Left ventricle myocardium inferior (tissue), 1 donor: Measurements from ENCODE around the gene RXFP4. TPM values are rescaled to one million over a fixed set of nuclear protein-coding genes. Genes with fewer than 3 reads are reported as not detected.

Experiments
- DNase-seq: peaks from one replicate; pipeline ENCODE4 v3.0.0-alpha.2; 2020
- H3K27ac ChIP-seq: fragments of 200-600 bp; replicated peaks from 2 replicates; pipeline ENCODE4 v1.8.0; 2021
- H3K27me3 ChIP-seq: fragments of 200-600 bp; 2 replicates; pipeline ENCODE4 v1.8.0; 2021; ENCODE audit warnings: low read depth
- H3K36me3 ChIP-seq: fragments of 200-600 bp; 2 replicates; pipeline ENCODE4 v1.8.0; 2021
- H3K4me1 ChIP-seq: fragments of 200-600 bp; 2 replicates; pipeline ENCODE4 v1.8.0; 2021
- H3K4me3 ChIP-seq: fragments of 200-600 bp; 2 replicates; pipeline ENCODE4 v1.8.0; 2021; ENCODE audit warnings: mild to moderate bottlenecking, moderate library complexity
- H3K9me3 ChIP-seq: fragments of 200-600 bp; replicated peaks from 2 replicates; pipeline ENCODE4 v1.8.0; 2021
- intact Hi-C: fragments of 100-400 bp; cut with micrococcal nuclease; formaldehyde crosslinking; loops from one replicate; pipeline ENCODE4 v1.11.0; 2022
- total RNA-seq: library from RNA; stranded (reverse); fragmentation: NEBNext Ultra II Directional; extraction: Animal tissue kit (Norgen Biotek cat#: 25700); gene quantifications from one replicate; pipeline ENCODE4 v1.2.1, GENCODE V29; 2021
- TF ChIP-seq, protein P1 (sequence below): fragments of 200-600 bp; IDR thresholded peaks from 2 replicates; pipeline ENCODE4 v1.8.0; 2021; ENCODE audit warnings: antibody characterized with exemption, mild to moderate bottlenecking, borderline replicate concordance
- donor health status: DM: no; HTN: yes; CAD: no; lungs with severe emphysema.

RXFP4 gene
- total RNA-seq, 1 donor from 2014 or later, result not detected

DNA sequence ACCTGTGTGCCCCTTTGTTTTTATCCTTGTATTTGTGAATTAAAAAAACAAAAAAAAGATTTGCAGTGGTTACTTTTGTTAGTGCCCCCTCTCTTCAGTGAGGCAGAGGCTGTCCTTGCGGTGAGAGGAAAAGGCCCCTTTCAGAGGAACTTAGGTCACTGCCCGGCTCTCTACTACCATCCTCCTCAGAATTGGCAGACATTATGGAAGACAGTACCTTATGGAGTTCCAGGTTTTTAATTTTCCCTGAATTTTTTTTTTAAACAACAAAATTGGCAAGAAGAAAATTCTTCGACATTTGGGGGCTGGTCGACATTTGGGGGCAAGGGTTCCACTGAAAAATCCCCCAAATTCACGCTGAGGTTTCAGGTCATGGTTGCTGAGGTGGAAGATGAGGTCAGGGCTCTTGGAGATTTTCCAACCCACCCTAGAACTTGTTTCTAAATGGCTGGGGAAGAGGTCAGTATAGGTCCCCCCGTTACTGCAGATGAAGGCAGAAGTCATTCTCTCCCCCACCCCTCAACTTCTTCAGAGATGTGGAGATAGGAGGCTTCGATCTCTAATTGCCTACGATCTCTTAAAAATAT, 5.3 kb downstream of the RXFP4 start:
- Histone ChIP-seq H3K36me3 (peaks cover 55% of the 10 kb centered on the region), H3K4me1 (peaks cover 26% of the 10 kb centered on the region), H3K4me3 (no peak overlapping the region), H3K27me3 (no peaks in the 10 kb centered on the region), H3K9me3 (no peaks in the 10 kb centered on the region), H3K27ac (peak overlapping the region; percentile 34)
- TF ChIP-seq, protein P1, sequence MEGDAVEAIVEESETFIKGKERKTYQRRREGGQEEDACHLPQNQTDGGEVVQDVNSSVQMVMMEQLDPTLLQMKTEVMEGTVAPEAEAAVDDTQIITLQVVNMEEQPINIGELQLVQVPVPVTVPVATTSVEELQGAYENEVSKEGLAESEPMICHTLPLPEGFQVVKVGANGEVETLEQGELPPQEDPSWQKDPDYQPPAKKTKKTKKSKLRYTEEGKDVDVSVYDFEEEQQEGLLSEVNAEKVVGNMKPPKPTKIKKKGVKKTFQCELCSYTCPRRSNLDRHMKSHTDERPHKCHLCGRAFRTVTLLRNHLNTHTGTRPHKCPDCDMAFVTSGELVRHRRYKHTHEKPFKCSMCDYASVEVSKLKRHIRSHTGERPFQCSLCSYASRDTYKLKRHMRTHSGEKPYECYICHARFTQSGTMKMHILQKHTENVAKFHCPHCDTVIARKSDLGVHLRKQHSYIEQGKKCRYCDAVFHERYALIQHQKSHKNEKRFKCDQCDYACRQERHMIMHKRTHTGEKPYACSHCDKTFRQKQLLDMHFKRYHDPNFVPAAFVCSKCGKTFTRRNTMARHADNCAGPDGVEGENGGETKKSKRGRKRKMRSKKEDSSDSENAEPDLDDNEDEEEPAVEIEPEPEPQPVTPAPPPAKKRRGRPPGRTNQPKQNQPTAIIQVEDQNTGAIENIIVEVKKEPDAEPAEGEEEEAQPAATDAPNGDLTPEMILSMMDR, result no peak
- intact Hi-C loops, result no loop called here
- no peak for DNase-seq

DNA sequence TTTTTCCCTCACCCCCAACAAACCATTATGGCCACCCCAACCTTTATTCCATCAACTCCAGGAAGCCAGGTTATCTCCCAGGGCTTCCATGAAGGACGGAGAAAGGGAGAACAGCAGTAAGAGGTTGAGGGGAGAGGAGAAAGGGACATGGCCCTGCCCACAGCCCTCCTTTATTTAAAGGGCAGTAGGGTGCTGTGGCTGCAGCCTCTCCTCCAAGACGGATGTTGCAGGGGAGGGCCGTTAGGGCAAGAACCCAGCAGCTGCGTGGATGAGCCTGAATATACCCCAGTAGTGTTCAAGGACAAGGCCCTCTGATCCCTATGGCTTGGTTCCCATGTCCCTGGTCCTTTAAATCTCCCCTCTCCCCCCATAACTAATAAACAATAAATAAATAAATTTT, 5.9 kb downstream of the RXFP4 start:
- Histone ChIP-seq H3K4me3 (no peak overlapping the region), H3K36me3 (peaks cover 61% of the 10 kb centered on the region), H3K4me1 (peaks cover 20% of the 10 kb centered on the region), H3K27me3 (no peaks in the 10 kb centered on the region), H3K27ac (no peak overlapping the region), H3K9me3 (no peaks in the 10 kb centered on the region)
- intact Hi-C loops, result no loop called here
- no peak for DNase-seq
- TF ChIP-seq, protein P1, result no peak

GRCh38 chr1:155947741-155948140, 6.3 kb downstream of the RXFP4 start:
- Histone ChIP-seq H3K27me3 (no peaks in the 10 kb centered on the region), H3K36me3 (peaks cover 66% of the 10 kb centered on the region), H3K4me1 (peaks cover 18% of the 10 kb centered on the region), H3K4me3 (no peak overlapping the region), H3K9me3 (no peaks in the 10 kb centered on the region), H3K27ac (no peak overlapping the region)
- intact Hi-C loops, result no loop called here
- TF ChIP-seq, protein P1, result no peak
- no peak for DNase-seq

DNA sequence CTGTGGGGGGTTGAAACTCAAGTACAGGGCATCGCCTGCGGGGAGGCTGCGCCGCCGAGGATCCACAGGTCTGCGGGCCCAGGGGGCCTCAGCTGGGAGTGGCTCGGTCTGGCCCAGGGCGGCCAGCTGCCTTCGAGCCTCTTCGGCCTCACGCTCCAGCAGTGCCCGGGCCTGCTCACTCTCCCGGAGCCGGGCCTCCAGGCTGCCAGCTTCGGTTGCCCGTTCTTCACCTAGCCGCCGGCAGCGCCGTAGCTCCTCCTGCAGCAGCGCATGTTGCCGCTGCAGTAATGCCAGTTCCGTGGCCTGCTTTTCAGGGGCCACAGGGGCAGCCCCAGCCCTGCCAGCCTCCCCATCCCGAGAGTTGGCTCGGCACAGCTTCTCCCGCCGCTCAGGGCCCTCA, 9.4 kb downstream of the RXFP4 start:
- TF ChIP-seq, protein P1, result no peak
- no peak for DNase-seq
- Histone ChIP-seq H3K27ac (no peak overlapping the region), H3K4me1 (peaks cover 3% of the 10 kb centered on the region), H3K4me3 (no peak overlapping the region), H3K36me3 (peaks cover 95% of the 10 kb centered on the region), H3K9me3 (no peaks in the 10 kb centered on the region), H3K27me3 (no peaks in the 10 kb centered on the region)
- intact Hi-C loops, result no loop called here

GRCh38 chr1:155951753-155952504, 10.5 kb downstream of the RXFP4 start:
- Histone ChIP-seq H3K4me1 (peaks cover 3% of the 10 kb centered on the region), H3K36me3 (peaks cover 99% of the 10 kb centered on the region), H3K4me3 (no peak overlapping the region), H3K27ac (no peak overlapping the region), H3K27me3 (no peaks in the 10 kb centered on the region), H3K9me3 (no peaks in the 10 kb centered on the region)
- intact Hi-C loops, result no loop called here
- TF ChIP-seq, protein P1, result no peak
- DNase-seq, result no peak
